SK-N-SH (cell line): Measurements from ENCODE around the gene AVP. TPM values are rescaled to one million over a fixed set of nuclear protein-coding genes. Genes with fewer than 3 reads are reported as not detected.
"Not testable (repeated sequence)": the region's sequence is repeated elsewhere in the genome, so short reads cannot be mapped to it uniquely, and the experiment has no call there.

Experiments
- CTCF ChIA-PET: fragments of 300-600, 350-600 bp; formaldehyde crosslinking; extraction: SDS; loops from one replicate; lab custom pipeline; 2021; lab: Yijun Ruan, JAX
- POLR2A ChIA-PET: fragments of 350-600 bp; sonication (Branson Sonifier 250); formaldehyde crosslinking; extraction: SDS; loops from one replicate; lab custom pipeline; 2020; ENCODE audit warnings: antibody characterized with exemption, inconsistent platforms; lab: Yijun Ruan, JAX
- DNase-seq: peaks from one replicate; pipeline ENCODE4 v3.0.0; 2012
- H2AFZ ChIP-seq: fragments of 200-600 bp; sonication (generic); 2 replicates; pipeline ENCODE4 v1.8.1; 2016; ENCODE audit warnings: antibody characterized with exemption, mild to moderate bottlenecking, low read depth
- H3F3A ChIP-seq: fragments of 200-600 bp; sonication (generic); replicated peaks from 2 replicates; pipeline ENCODE3; 2016; ENCODE audit warnings: antibody characterized with exemption, mild to moderate bottlenecking; ENCODE audit not compliant: insufficient read depth
- H3K27ac ChIP-seq, 2 experiments: fragments of 200-500 bp in 1 of 2; fragments of 200-600 bp in 1 of 2; sonication (Bioruptor generic) in 1 of 2; sonication (generic), shearing (Covaris generic) in 1 of 2; 2 replicates each; pipeline versions ENCODE4 v1.5.1 to v1.6.1; 2014 to 2016; ENCODE audit warnings: low read depth in 2 of 2, inconsistent platforms in 1 of 2, low read length in 1 of 2, mild to moderate bottlenecking in 1 of 2, mixed read lengths in 1 of 2
- H3K27me3 ChIP-seq: fragments of 200-600 bp; sonication (generic), shearing (Covaris generic); 2 replicates; pipeline ENCODE4 v1.6.1; 2016; ENCODE audit warnings: mixed run types; ENCODE audit not compliant: insufficient read depth
- H3K36me3 ChIP-seq, 2 experiments: fragments of 200-500 bp in 1 of 2; fragments of 200-600 bp in 1 of 2; sonication (Bioruptor generic) in 1 of 2; sonication (generic) in 1 of 2; replicated peaks in 1 of 2; 2 replicates each; pipeline versions ENCODE3 to v1.5.1; 2014 to 2016; ENCODE audit warnings: low read length in 1 of 2, mild to moderate bottlenecking in 1 of 2; ENCODE audit not compliant: insufficient read depth in 2 of 2, control insufficient read depth in 1 of 2
- H3K4me1 ChIP-seq, 2 experiments: fragments of 200-500 bp in 1 of 2; fragments of 200-600 bp in 1 of 2; sonication (Bioruptor generic) in 1 of 2; sonication (generic), shearing (Covaris generic) in 1 of 2; 2 replicates each; pipeline versions ENCODE4 v1.5.1 to v1.6.1; 2014 to 2016; ENCODE audit warnings: low read depth in 1 of 2, low read length in 1 of 2, mixed run types in 1 of 2; ENCODE audit not compliant: insufficient read depth in 2 of 2, control insufficient read depth in 1 of 2
- H3K4me2 ChIP-seq: fragments of 200-600 bp; sonication (generic), shearing (Covaris generic); 2 replicates; pipeline ENCODE4 v1.6.1; 2017; ENCODE audit warnings: mixed run types
- H3K4me3 ChIP-seq, 2 experiments: fragments of 200-500 bp in 1 of 2; fragments of 200-600 bp in 1 of 2; sonication (Bioruptor generic) in 1 of 2; sonication (generic), shearing (Covaris generic) in 1 of 2; 2 replicates each; pipeline versions ENCODE4 v1.5.1 to v1.8.1; 2014 to 2016; ENCODE audit warnings: low read depth in 2 of 2, inconsistent platforms in 1 of 2, low read length in 1 of 2, mild to moderate bottlenecking in 1 of 2, mixed read lengths in 1 of 2, moderate library complexity in 1 of 2
- H3K79me2 ChIP-seq: fragments of 200-600 bp; sonication (generic); 2 replicates; pipeline ENCODE4 v1.8.1; 2017; ENCODE audit warnings: mild to moderate bottlenecking; ENCODE audit not compliant: insufficient read depth
- H3K9ac ChIP-seq: fragments of 200-600 bp; sonication (generic); 2 replicates; pipeline ENCODE4 v1.6.1; 2017; ENCODE audit warnings: mixed run types
- H3K9me2 ChIP-seq: fragments of 200-600 bp; sonication (generic); 2 replicates; pipeline ENCODE4 v1.6.1; 2017; ENCODE audit warnings: mixed run types
- H3K9me3 ChIP-seq: fragments of 200-600 bp; sonication (generic); 2 replicates; pipeline ENCODE4 v1.6.1; 2017; ENCODE audit warnings: mixed run types, mild to moderate bottlenecking, moderate library complexity
- H4K20me1 ChIP-seq: fragments of 200-600 bp; sonication (generic); 2 replicates; pipeline ENCODE4 v1.6.1; 2017; ENCODE audit warnings: mild to moderate bottlenecking, mixed run types; ENCODE audit not compliant: insufficient read depth
- CTCF ChIP-seq: fragments of 200-600 bp; sonication (generic); IDR thresholded peaks from 2 replicates; pipeline ENCODE4 v1.6.1; 2017; ENCODE audit warnings: antibody characterized with exemption, mild to moderate bottlenecking, moderate library complexity
- FOXJ3 ChIP-seq: sonication (generic); formaldehyde crosslinking; IDR thresholded peaks from 2 replicates; pipeline ENCODE4 v1.5.1; 2020; ENCODE audit warnings: mild to moderate bottlenecking, missing genetic modification reagents
- FOXM1 ChIP-seq: IDR thresholded peaks from 2 replicates; pipeline ENCODE4 v1.4.0; 2012; ENCODE audit warnings: low read depth, mild to moderate bottlenecking
- MEF2A ChIP-seq: IDR thresholded peaks from 2 replicates; pipeline ENCODE4 v1.4.0; 2012; ENCODE audit warnings: low read depth, borderline replicate concordance
- RAD21 ChIP-seq: IDR thresholded peaks from 2 replicates; pipeline ENCODE4 v1.6.1; 2012; ENCODE audit warnings: mild to moderate bottlenecking, low read length
- RXRA ChIP-seq: IDR thresholded peaks from 2 replicates; pipeline ENCODE4 v1.4.0; 2012; ENCODE audit warnings: low read depth, mild to moderate bottlenecking, borderline replicate concordance
- SMC3 ChIP-seq: IDR thresholded peaks from 2 replicates; pipeline ENCODE4 v1.6.1; 2012; ENCODE audit warnings: low read depth, low read length, improper control_type of control experiment
- TAF1 ChIP-seq: IDR thresholded peaks from 2 replicates; pipeline ENCODE4 v1.6.1; 2012; ENCODE audit warnings: low read depth, mild to moderate bottlenecking, low read length, moderate library complexity, borderline replicate concordance
- TCF12 ChIP-seq: IDR thresholded peaks from 2 replicates; pipeline ENCODE4 v1.4.0; 2012
- YY1 ChIP-seq: IDR thresholded peaks from 2 replicates; pipeline ENCODE4 v1.4.0; 2012; ENCODE audit warnings: low read depth, mild to moderate bottlenecking
- WGBS: methylation state at CpG from one replicate; pipeline ENCODE4 v1.1.6; 2017; ENCODE audit warnings: low lambda C conversion rate; 5-methylcytosine and 5-hydroxymethylcytosine counted together
- polyA plus RNA-seq, 3 experiments: library from polyadenylated mRNA; depleted of rRNA; stranded (reverse); fragments of >200 nt; gene quantifications; 2 replicates each; pipeline ENCODE4 v1.2.3, GENCODE V29; 2012
- TF ChIP-seq, protein P1 (sequence below): IDR thresholded peaks from 2 replicates; pipeline ENCODE4; 2012

Gene AVP
- polyA plus RNA-seq, 1 of the 3 experiments (the other 2 are of a cell fraction) = not detected

DNA sequence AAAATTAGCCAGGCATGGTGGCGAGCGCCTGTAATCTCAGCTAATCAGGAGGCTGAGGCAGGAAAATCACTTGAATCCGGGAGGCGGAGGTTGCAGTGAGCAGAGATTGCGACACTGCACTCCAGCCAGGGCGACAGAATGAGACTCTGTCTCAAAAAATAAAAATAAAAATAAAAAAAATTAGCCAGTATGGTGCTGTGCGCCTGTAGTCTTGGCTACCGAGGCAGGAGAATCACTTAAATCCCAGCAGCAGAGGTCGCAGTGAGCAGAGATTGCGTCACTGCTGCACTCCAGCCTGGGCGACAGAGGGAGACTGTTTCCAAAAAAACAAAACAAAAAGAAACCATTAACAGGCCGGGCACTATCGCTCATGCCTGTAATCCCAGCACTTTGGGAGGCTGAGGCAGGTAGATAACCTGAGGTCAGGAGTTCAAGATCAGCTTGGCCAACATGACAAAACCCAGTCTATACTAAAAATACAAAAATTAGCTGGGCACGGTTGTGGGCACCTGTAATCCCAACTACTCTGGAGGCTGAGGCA is 33.4 kb upstream of the AVP start:
- CTCF ChIA-PET = interaction anchor here (3.5 to 4.8 kb wide), 2 partner anchors 17 to 65 kb away, joined by 12 to 40 read pairs; no protein-coding TSS in a partner anchor
- H3K27ac ChIP-seq, H2AFZ ChIP-seq: not testable (repeated sequence)

GRCh38 chr20:3116341-3116740 is 31.8 kb upstream of the AVP start:
- H3K4me1 ChIP-seq = peaks cover 0 to 3% of the 10 kb centered on the region in 2 experiments; a peak in 1 of 4 replicates
- DNase-seq = no peak
- no peak overlapping the region for H3K27ac ChIP-seq
- H3K36me3 ChIP-seq = peaks cover 0 to 7% of the 10 kb centered on the region in 2 experiments
- H3K9ac ChIP-seq = no peak overlapping the region
- no peak overlapping the region for H3K4me3 ChIP-seq
- H2AFZ ChIP-seq = no peak overlapping the region
- peaks cover 11% of the 10 kb centered on the region for H4K20me1 ChIP-seq
- over 99% methylated on average over 4 of the region's 4 CpGs for WGBS
- no peaks in the 10 kb centered on the region for H3K79me2 ChIP-seq
- no peak overlapping the region for H3K4me2 ChIP-seq
- H3K9me3 ChIP-seq = no peaks in the 10 kb centered on the region
- no peaks in the 10 kb centered on the region for H3K9me2 ChIP-seq
- no peaks in the 10 kb centered on the region for H3K27me3 ChIP-seq
- ChIA-PET CTCF (interaction anchor here (0.6 to 4.8 kb wide), 8 partner anchors 13 to 73 kb away, joined by 3 to 40 read pairs (median 6); partner anchors contain the start of gene GNRH2), POLR2A (no interaction called here)
- H3F3A ChIP-seq = no peaks in the 10 kb centered on the region
- no peak for TF ChIP-seq TCF12
- no peak for TF ChIP-seq TAF1
- TF ChIP-seq, protein P1, sequence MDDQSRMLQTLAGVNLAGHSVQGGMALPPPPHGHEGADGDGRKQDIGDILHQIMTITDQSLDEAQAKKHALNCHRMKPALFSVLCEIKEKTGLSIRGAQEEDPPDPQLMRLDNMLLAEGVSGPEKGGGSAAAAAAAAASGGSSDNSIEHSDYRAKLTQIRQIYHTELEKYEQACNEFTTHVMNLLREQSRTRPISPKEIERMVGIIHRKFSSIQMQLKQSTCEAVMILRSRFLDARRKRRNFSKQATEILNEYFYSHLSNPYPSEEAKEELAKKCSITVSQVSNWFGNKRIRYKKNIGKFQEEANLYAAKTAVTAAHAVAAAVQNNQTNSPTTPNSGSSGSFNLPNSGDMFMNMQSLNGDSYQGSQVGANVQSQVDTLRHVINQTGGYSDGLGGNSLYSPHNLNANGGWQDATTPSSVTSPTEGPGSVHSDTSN = no peak
- no peak for TF ChIP-seq RXRA
- TF ChIP-seq MEF2A = no peak

More for the DNA sequence above, 33.4 kb upstream of the AVP start:
- H3K9ac ChIP-seq, DNase-seq, H3K79me2 ChIP-seq, H3K4me3 ChIP-seq, H3F3A ChIP-seq, H3K4me1 ChIP-seq, H3K9me3 ChIP-seq, H3K4me2 ChIP-seq, POLR2A ChIA-PET, H3K9me2 ChIP-seq, H3K27me3 ChIP-seq: not testable (repeated sequence)
- Histone ChIP-seq H4K20me1 (peaks cover 11% of the 10 kb centered on the region), H3K36me3 (peaks cover 7 to 21% of the 10 kb centered on the region in 2 experiments)
- WGBS = 80% methylated on average over 14 of the region's 14 CpGs

- CTCF ChIA-PET = interaction anchor here (0.5 to 4.8 kb wide), 17 partner anchors 9 to 260 kb away, joined by 3 to 40 read pairs (median 3); partner anchors contain the start of genes FASTKD5, GNRH2 and UBOX5
- POLR2A ChIA-PET = no interaction called here
- peak; percentile 89 for DNase-seq
Observed at GRCh38 chr20:3115190-3116107, 30.9 kb upstream of the AVP start.

More at GRCh38 chr20:3115190-3116107, 30.9 kb upstream of the AVP start:
- Histone ChIP-seq H3K9me2 (no peaks in the 10 kb centered on the region), H3K4me2 (no peak overlapping the region), H3K9ac (no peak overlapping the region), H3K4me3 (no peak overlapping the region), H4K20me1 (peaks cover 11% of the 10 kb centered on the region), H3K4me1 (peaks cover 0 to 3% of the 10 kb centered on the region in 2 experiments; a peak in 1 of 4 replicates), H3K9me3 (no peaks in the 10 kb centered on the region), H2AFZ (no peak overlapping the region), H3K27ac (no peak overlapping the region), H3K27me3 (no peaks in the 10 kb centered on the region), H3F3A (no peaks in the 10 kb centered on the region), H3K36me3 (no peaks in the 10 kb centered on the region), H3K79me2 (no peaks in the 10 kb centered on the region)
- 51% methylated on average over 26 of the region's 30 CpGs for WGBS
- peak; percentile 67 for TF ChIP-seq RAD21
- TF ChIP-seq YY1 = no peak
- TF ChIP-seq FOXJ3 (CRISPR knock-in tag) = no peak
- peak; percentile 79 for TF ChIP-seq SMC3
- peak; percentile 78 for TF ChIP-seq CTCF
- no peak for TF ChIP-seq FOXM1
